GM18511 (cell line): Measurements from ENCODE around the gene SET.
"Not testable (repeated sequence)": the region's sequence is repeated elsewhere in the genome, so short reads cannot be mapped to it uniquely, and the experiment has no call there.

Experiments used
- ATAC-seq: cut with Tn5 transposase; IDR thresholded peaks from one replicate; pipeline ENCODE4 v1.9.1; 2021; ENCODE audit warnings: mild to moderate bottlenecking, moderate library complexity; ENCODE audit not compliant: unreplicated experiment

The SET gene, protein sequence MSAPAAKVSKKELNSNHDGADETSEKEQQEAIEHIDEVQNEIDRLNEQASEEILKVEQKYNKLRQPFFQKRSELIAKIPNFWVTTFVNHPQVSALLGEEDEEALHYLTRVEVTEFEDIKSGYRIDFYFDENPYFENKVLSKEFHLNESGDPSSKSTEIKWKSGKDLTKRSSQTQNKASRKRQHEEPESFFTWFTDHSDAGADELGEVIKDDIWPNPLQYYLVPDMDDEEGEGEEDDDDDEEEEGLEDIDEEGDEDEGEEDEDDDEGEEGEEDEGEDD

DNA sequence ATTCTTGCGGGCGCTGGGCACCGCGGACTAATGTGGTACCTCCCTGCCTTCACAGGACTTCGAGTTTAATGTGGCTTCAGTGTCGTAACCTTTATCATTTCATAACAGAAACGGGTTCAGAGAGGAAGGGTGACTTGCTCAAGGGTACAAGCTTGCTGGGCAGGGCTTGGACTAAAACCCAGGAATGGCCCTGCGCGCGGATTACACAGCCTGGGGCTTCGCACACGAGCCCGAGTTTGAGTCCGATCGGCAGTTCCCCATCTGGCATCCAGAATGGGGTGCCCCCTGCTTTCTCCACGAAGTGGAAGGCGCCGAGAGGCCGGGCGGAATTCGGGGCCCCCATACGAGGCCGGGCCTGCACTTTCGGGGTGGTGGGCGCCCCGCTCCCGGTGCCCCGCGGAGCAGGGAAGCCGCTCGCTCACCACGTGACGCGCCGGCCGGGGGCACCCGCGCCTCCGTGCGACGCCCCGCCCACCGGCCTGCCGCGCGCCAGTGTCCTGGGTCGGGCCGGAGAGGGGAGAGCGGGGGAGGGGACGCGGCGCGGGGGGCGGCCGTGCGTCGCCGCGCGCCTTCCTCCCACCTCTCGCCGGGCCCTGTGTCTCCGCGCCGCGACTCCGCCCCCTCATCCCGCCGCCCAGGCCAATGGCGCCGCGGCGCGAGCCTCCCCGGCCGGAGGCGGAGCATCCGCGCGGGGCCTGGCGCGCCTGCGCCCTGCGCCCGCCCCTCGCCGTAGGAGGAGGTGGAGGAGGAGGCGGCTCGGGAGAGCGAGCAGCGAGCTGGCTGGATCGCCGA lies at the start of gene SET:
SET (plus strand) TSS at position 722 of the 792 bp plus-strand sequence. CDS start 361 bp downstream, outside the sequence.
- ATAC-seq = peak; percentile 62

DNA sequence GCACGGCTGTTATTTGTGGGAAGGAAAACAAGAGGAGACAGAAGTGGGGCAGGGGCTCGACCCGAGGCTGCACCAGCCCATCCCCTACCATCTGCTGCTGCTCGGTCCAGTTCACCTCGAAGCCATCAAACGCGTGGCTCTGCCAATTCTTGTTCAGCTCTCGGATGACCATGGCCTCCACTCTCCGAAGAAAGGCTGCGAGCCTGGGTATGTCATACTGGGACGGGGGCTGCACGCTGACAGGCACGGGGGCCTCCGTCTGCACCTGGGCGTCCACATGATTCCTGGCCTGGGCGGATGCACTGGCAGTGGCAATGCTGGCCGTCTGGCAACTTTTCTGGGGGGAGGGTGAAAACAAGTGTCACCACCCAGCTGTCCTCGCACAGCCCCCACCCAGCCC lies 48.4 kb upstream of the SET start:
- ATAC-seq = no peak

DNA sequence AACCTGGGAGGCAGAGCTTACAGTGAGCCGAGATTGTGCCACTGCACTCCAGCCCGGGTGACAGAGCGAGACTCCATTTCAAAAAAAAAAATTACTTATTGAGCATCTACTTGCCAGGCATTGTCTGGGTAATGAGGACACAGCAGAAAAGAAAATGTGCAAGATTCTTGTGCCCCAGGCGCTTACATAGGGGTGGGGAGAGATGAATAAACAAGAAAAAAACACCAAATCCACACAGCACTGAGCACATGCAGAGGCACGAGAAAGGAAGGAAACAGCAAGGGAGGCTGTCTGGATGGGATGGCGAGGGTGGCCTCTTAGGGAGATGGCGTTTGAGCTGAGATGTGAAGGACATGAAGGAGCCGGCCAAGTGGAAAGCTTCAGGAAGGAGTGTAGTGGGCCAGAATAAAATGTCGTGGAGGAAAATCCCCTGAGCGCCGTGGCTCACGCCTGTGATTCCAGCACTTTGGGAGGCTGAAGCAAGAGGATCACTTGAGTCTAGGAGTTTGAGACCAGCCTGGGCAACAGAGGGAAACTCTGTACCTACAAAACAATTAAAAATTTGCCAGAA lies 46.3 kb upstream of the SET start:
- ATAC-seq = no peak

DNA sequence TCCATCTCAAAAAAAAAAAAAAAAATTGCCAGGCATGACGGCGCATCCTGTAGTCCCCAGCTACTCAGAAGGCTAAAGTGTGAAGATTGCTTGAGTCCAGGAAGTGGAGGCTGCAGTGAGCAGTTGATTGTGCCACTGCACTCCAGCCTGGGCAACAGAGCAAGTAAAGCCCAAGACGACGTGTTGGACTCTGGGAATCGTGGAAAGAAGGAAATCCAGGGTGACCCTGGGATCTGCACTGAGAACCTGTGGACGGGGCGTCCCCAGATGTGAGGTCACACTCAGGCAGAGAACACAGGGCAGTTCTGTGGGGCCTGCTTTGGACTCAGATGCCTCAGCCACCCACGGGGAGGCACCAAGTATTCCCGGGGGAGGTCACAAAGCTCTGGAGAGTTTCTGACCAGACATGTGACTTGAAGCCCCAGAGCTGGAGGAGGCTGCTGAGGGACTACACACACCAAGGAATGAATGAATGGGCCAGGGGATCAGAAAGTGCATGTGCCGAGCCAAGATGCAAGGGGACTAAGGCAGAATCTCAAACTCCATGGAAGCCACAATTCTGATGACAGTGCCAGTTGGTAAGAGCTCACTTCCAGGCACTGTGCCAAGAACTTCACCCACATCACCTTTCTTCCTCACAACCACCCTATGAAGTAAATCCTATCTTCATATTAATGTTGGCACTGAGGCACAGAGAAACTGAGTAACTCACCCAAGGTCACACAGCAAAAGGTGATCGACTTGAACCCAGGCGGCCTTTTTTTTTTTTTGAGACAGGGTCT lies 45.3 kb upstream of the SET start:
- peak; percentile 82 for ATAC-seq

DNA sequence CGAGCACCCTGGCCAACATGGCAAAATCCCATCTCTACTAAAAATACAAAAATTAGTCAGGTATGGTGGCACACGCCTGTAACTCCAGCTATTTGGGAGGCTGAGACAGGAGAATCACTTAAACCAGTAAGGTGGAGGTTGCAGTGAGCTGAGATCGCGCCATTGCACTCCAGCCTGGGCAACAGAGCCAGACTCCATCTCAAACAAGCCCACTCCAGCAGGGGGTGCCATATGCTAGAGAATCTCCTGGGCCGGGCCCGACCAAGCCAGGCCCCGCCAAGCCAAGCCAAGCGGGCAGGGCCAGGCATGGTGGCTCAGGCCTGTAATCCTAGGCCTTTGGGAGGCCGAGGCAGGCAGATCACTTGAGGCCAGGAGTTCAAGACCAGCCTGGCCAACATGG lies 40.8 kb upstream of the SET start:
- ATAC-seq = not testable (repeated sequence)

DNA sequence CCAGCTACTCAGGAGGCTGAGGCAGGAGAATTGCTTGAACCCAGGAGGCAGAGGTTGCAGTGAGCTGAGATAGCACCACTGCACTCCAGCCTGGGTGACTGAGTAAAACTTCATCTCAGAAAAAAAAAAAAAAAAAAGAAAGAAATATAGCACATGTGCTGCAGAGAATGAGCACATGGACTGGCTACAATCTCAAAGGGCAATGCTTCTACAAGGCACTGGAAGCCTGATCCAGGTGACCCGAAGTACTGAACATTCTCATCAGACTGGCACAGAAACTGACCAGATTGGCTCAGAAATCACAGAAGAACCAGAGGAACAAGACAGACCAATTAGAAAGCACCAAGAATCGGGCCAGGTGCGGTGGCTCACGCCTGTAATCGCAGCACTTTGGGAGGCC lies 37.2 kb upstream of the SET start:
- no peak for ATAC-seq

DNA sequence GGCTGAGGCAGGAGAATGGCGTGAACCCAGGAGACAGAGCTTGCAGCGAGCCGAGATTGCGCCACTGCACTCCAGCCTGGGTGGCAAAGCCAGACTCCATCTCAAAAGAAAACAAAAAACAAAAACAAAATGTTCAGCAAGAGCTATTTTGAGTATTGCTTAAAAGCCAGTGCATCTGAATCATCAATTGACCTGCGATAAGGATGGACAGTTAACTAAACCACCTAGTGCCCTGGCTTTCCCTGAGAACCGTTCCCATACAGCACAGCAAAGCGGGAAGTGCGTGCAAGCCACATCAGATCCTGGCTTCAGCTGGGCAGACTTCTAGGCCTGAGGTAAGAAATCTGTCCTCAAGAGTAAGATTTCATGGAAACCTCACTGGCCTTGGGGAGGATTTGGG lies 35.1 kb upstream of the SET start:
- ATAC-seq = no peak

DNA sequence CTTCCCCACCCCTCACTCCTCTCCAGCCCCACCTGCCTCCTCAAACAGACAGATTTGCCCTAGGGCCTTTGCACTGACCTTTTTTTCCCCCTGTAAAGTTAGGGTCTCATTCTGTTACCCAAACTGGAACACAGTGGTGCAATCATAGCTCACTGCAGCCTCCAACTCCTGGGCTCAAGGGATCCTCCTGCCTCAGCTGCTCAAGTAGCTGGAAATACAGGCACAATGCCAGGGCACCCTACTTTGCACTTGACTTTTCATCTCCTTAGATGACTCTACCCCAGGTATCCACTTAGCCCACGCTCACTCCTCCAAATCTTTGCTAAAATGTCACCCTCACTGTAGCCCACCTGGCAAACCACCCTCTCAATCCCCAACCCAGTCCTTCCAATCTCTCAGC lies 34.5 kb upstream of the SET start:
- no peak for ATAC-seq

DNA sequence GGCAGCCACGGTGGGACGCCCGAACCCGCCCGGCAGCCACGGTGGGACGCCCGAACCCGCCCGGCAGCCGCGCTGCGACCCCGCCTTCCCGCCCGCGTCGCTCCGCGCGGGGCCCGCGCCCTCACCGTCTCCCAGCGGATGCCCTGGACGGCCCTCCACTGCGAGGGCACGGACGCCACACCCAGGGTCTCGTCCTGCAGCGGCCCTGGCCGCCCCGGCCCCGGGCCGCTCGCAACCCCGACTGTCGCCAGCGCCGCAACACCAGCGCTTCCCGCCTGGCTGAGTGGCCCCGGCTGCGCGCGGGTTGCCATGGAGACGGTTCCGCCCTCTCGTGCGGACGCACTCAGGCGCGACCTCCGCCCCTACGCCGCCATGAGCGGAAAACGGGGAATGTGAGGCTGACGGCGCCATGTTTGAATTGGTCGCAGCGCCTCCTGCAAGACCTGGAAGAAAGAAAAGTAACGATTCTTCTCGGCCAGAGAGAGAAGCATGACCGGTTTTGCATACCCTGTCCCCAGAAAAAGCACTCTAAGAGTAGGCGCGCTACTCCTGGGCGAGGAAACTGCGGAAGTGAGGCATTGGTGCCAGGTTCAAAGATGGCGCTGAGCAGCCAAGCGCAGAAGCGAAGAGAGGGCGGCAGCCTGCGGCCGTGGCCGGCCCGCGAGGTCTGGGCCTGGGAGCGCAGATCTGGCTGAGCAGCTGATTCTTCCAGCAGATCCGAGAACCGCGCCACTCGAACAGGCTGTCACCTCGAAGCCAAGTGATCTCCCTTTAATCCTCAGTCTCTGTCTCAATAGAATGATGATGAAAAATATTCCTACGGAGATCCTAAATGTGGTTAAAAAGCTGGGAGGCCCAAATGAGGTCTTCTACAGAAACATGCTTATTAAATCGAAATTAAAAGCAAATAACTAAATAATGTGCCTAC lies 32.3 kb upstream of the SET start, which contains the start of gene DYNC2I2:
DYNC2I2 (minus strand) TSS at position 432 of the 928 bp plus-strand sequence; CDS start at position 311, 121 bp downstream.
- ATAC-seq = peak; percentile 68

DNA sequence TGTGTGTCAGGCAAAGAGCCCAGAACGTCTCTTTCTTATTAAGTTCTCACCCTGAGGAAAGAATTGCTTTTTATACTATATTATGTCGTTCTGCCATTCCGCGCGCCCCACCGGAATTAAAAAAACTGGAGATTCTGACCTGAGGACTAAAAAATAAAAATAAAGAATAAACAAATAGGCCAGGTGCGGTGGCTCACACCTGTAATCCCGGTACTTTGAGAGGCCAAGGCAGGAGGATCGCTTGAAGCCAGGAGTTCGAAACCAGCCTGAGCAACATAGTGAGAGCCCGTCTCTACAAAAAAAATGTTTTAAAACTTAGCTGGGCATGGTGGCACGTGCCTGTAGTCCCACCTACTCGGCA lies 31.7 kb upstream of the SET start:
- no peak for ATAC-seq

DNA sequence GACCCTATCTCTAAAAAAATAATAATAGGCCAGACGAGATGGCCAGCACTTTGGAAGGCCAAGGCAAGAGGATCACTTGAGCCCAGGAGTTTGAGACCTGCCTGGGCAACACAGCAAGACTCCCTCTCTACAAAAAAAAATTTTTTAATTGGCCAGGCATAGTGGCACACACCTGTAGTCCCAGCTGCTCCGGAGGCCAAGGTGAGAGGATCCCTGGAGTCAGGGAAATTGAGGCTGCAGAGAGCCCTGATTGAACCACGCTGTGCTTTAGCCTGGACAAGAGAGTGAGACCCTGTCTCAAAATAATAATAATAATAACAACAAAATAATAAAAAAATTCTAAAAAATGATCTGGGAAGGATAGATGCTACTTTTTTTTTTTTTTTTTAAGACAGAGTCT lies 31.2 kb upstream of the SET start:
- ATAC-seq = no peak

DNA sequence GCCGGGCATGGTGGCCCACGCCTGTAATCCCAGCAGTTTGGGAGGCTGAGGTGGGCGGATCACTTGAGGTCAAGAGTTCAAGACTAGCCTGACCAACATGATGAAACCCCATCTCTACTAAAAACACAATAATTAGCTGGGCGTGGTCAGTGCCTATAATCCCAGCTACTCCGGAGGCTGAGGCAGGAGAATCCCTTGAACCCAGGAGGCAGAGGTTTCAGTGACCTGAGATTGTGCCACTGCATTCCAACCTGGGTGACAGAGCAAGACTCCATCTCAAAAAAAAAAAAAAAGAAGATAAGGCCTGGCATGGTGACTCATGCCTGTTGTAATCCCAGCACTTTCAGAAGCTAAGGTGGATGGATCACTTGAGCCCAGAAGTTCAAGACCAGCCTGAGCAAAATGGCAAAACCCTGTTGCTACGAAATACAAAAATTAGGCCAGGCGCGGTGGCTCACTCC lies 22.5 kb upstream of the SET start:
- not testable (repeated sequence) for ATAC-seq

DNA sequence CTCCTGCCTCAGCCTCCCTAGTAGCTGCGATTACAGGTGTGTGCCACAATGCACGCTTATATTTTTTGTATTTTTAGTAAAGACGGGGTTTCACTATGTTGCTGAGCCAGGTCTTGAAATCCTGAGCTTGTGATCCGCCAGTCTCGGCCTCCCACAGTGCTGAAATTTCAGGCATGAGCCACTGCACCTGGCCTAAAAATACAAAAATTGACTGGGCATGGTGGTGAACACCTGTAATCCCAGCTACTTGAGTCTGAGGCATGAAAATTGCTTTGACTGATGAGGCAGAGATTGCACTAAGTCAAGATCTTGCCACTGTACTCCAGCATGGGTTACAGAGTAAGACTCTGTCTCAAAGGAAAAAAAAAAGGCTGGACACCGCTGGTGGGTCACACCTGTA lies 19.2 kb upstream of the SET start:
- no peak for ATAC-seq

DNA sequence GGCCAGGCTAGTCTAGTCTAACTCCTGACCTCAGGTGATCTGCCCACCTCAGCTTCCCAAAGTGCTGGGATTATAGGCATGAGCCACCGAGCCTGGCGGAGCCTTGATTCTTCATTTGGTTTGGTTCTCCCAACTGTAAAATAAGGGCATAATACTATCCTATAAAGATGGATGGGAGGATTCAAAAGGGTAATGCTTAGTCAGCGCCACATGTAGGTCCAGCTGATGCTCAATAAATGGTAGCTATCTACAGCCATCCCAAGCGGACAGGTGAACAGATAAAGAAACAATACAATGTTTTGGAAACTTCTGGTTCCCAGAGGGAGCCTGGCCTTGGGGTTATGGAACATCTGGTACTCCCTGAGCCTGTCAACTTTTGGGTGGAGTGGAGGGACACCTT lies 13.6 kb upstream of the SET start:
- ATAC-seq = no peak

DNA sequence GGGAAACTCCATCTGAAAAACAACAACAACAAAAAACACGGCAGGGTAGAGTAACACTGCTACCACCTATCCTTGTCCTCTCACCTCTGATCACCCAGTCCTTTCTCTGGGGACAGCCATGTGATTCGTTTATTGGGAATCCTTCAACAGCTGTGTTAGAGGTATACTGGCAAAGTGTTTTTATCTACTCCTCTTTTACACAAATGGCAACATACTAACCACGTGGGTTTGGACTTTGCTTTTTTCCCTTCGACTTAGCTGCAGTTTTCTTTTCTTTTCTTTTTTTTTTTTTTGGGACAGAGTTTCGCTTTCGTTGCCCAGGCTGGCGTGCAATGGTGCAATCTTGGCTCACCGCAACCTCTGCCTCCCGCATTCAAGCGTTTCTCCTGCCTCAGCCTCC lies 11.2 kb upstream of the SET start:
- ATAC-seq = no peak

DNA sequence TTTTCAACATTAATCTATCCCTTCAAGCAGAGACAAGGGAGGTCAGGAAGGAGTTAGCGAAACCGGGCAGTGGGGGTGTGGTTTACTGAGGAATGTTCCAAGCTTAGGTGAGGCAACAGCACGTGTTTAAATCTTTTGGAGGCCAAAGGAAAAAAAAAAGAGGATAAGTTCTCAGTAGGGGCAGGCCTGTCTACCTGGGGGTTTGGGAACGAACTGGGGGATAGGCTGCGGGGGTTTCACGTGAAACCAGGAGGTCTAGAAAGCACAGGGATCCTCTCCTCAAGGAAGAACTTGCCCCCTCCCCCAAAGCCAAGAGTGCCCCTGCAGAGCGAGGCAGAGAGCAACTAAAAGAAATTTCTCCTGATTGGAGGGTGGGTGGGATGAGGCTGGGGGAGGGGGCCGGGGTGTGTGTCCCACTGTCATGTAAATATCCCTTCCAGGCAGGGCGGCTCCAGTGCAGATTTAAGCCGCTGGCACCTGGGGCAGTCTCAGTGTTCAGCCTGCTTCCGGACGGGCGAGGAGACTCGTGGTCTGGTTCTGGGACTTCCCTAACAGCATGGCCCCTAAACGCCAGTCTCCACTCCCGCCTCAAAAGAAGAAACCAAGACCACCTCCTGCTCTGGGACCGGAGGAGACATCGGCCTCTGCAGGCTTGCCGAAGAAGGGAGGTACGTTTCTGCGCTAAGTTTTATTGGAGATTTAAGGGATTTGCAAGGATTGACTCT lies 5.5 kb upstream of the SET start:
- no peak for ATAC-seq

DNA sequence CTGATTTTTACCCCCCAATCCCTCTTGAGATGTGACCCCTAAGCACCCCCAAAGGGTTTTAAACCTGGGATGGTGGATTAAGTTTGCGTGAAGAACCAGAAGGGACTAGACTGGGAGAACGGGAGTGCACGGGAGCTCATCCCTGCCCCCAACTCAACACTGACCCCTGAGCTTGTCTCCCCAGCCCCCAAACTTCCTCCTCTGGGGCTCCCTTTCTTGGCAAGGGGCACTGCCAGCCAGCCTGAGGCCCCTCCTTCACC lies 5.0 kb upstream of the SET start:
- ATAC-seq = peak; percentile 9

DNA sequence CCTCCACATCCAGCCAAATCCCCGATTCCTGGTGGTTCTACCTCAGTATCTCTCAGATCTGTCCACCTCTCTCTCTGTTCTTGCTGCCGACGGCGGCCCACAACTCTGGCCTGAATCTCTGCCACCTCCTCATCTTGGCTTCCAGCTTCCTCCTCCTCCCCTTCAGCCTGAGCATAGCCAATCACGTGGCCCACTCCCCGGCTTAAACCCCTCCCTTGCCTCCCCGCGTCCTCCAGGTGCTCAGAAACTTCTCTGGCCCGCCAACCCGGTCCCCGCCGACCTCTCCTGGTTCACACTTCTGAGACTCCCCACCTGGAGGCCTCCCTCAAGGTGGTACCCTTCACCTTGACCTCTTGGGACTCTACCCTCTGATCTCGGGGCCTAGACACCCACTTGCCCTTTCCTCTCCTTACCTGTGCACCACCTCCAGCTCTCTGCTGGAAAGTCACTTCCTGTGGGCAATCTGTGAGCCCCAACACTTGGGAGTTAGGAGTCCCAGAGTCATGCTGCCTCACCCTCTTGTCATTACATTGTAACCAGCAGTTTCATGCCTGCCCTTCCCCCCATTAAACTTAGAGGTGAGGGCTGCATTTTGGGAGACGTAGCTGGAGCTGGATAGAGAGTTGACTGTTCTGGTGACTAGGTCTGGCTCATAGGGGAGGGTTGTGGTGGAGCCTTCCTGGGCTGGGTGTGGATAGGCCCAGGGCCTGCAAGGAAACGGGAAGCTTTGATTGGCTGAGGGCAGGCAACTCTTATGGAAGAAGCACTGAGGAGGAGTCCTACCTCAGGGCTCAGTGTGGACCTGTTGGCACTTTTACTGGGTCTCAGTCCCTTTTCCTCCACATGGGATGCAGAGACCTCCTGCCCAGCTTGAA lies 4.5 kb upstream of the SET start:
- peak; percentile 54 for ATAC-seq
